ENCODE measurements around the gene GRIPAP1.

The GRIPAP1 gene

DNA sequence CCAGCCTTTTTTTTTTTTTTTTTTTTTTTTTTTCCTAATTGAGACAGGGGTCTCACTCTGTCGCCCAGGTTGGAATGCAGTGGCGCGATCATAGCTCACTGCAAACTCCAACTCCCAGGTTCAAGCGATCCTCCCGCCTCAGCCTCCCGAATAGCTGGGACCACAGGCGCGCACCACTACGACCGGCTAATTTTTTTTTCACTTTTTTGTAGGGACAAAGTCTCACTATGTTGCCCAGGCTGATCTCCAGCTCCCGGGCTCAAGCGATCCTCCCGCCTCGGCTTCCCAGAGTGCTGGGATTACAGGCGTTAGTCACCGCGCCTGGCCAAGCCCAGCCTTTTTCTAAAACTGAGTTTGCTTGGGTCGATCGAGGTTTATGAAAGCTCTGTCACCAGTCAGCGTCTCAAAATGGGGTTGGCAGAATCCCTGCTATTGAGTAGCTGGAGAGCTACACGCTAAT, 43.4 kb downstream of the GRIPAP1 start:
- DNase-seq, result no peak

DNA sequence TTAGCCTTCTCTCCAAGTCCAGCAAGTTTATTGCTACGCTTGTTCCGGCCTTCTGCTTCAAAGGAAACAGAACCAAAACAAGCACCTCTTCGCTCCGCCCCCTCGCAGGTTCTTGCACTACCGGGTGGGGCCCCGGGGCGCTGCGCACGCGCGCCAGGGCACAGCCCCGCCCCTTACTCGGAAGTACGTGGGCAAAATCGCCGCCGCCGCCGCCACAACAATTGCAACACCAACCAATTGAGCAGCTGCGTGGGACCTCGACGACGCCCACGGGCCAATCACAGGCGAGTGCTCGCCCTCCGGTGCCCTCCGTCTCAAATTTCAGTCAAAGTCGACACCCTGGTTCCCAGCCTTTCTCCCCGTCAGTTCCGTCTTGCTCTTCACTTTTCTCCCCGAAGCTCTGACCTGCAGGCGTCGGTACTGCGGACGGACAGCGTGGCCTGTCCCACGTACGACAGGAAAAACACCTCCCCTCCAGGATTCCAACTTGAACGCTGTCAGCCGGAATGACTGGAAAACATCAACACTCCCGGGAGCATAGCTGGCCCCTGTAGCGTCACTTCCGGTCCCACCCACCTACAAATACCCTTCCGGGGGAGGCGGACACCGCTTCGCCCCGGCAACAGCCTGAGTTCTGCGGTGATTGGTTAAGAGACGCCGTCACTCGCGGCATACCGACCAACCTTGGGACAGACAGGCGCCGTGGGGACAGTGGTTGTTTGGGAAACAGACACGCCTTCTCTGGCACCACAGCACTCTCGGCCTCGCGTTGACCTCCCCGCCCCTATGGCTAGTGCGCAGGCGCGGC, 44.0 kb downstream of the GRIPAP1 start:
- DNase-seq, result peak; percentile 95

DNA sequence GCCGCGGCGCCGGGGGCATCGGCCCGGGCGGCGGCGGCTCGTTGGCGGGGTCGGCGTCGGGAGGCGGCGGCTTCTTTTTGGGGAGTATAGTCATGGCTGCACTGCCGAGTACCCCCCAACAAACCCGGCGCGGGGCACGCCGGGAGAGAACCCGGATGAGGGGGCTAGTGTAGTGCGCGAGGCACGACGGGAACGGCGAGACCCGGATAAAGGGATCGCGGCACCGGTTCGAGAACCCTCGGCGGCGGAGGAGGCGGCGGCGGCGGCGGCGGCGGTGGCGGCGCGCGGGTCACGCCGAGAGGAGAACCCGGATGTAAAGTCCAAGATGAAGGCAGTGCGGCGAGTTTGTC, 44.6 kb downstream of the GRIPAP1 start, which contains the start of gene OTUD5:
OTUD5 (minus strand) TSS at position 131 of the 350 bp plus-strand sequence; CDS start at position 94, 37 bp downstream.
- DNase-seq, result peak; percentile 73

DNA sequence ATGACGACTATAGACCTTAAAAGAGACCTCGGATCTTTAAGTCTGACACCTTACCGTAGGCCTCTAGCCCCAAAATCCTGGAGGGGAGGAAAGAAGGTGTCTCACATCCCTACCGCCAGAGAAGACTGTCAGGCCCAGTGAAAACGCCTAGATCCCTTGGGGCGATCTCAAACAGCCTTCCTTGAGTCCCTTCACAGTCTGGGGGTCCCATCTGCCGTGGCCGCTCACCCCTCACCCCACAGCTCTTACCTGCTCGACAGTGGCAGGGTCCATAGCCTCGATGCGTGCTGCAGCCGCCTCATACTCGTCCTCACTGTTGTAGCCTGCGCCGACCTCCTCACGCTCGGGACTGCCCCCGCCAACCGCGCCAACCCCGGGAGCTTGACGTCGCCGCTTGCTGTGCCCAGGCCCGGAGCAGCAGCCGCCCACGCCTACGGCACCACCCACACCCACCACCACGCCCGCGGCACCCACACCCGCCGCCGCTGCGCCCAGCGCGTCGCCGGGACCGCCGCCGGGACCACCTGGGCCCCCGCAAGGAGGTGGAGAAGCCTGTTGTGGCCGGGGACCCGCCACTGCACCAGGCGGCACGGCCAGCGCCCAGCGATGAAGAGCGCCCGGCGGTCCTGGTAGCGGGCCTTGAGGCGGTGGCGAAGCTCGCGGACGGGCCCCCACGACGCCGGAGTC, 45.2 kb downstream of the GRIPAP1 start:
- DNase-seq, result no peak

DNA sequence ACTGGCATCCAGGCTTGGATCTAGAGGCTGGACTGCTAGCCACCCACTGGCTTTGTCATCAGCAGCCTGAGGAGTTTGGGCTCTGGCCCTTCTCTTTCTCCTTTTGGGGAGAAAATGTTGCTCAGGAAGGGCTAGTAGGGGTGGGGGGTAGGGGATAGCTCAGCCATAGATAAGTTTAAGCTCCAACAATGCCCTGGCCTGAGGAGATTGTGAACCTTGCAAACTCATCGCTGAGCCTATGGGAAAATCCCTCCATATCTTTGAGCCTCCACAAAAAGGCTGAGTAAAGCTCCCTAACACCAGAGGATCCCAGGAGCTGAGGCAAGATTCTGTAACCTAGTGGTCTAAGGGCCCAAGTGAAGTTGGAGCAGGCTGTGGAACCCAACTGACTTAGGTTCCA, 53.5 kb downstream of the GRIPAP1 start:
- DNase-seq, result no peak

DNA sequence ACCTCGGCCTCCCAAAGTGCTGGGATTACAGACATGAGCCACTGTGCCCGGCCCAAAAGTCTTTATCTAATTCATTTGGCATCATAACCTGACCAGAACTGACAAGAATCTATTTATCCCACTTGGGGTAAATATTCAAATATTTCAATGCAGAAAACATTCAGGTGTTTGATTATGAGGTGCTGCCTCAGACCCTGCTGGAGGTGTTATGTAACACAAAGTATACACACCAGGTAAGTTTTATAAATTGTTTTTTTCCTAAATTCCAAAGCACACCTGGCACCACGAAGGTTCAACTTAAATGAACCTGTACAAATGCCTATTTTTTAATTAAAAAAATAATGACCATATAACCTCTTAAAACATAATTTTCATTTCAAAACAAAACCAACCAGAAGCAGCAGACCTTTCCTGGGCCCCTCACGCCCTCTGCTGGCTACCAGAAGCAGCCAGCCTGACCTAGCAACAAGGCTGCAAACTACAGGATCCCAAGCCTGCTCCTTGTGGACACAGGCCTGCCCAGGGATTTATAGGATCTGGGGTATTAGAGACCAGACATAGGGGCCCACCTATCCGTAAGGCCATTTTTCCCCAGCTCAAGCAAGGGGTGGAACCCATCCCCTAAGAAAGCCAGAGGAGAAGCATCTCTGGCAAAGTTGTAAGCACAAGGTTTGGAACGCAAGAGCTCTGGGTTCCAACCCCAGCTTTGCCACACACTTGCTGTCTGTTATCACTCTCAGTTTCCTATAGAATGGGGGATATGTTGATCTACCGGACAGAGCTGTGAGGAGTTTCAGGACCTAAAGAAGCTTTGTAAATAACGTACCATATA, 56.3 kb downstream of the GRIPAP1 start:
- peak; percentile 21 for DNase-seq

DNA sequence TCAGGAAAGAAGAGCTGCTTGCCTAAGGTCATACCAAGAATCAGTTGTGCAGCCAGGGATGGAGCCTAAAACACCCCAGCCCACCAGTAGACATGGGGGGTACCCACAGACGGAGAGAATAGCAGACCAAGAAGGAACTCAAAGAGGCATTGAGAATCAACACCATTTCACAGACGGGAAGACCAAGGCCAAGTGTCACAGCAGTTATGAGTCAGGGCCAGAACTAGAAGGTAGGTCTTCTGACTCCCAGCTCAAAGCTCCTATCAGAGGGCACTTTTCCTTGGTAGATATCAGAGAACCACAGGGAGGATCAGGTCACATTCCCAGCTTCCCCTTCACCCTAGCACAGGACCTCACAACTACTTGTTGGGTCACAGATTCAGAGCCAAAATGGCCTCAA, 59.2 kb downstream of the GRIPAP1 start:
- no peak for DNase-seq

DNA sequence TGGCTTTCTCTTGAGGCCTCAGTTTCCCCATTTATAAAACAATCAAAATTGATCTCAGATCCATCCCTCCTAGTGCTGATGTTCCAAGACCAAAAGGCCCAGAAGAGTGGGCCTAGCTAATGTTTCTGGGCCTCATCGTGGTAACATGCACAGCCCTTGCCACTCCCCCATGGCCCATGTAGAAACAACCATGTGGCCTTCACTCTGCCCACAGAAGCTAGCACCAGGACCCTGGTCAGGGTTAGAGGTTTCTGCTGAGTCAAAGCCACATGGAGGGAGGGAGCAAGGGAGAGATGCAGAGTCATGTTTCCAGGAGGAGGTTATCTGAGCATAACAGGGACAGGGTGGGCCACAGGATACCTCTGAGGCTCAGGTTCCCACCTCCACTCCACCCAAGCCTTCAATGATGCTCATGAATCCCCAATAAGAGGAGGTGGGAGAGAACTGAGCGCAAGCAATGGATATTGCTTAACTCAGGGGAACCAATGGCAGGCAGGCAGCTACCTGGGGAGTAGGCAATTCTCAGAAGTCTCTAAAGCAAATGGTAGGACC, 61.6 kb downstream of the GRIPAP1 start:
- no peak for DNase-seq

DNA sequence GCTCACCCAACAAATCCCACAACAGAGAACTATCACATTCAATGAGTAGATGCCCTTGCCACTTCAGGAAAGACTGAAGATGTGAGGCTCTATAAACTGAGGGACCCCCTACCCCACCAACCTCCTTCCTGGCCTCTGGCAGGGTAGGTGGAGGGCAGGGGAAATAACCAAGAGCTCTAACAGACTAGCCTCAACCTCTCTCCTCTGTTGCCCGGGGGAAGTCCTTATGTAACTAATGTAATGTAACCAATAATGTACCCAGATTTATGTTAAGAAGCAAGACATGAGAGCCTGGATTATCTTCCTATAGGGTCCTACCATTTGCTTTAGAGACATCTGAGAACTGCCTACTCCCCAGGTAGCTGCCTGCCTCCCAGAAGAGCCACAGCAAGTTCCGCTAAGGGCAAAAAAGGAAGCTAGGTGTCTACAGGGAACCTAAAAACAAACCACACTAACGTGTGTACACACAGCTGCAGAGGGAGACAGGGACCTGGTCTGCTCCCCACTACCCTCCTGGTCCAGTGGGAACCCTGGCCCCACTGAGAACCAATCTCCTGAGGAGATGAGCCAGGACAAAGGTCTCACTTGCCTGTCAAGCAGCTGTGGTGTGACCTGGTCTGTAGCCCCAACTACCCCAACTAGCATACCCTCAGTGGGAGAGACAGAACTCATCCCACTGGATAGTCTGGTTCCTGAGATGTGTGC, 62.4 kb downstream of the GRIPAP1 start:
- no peak for DNase-seq

DNA sequence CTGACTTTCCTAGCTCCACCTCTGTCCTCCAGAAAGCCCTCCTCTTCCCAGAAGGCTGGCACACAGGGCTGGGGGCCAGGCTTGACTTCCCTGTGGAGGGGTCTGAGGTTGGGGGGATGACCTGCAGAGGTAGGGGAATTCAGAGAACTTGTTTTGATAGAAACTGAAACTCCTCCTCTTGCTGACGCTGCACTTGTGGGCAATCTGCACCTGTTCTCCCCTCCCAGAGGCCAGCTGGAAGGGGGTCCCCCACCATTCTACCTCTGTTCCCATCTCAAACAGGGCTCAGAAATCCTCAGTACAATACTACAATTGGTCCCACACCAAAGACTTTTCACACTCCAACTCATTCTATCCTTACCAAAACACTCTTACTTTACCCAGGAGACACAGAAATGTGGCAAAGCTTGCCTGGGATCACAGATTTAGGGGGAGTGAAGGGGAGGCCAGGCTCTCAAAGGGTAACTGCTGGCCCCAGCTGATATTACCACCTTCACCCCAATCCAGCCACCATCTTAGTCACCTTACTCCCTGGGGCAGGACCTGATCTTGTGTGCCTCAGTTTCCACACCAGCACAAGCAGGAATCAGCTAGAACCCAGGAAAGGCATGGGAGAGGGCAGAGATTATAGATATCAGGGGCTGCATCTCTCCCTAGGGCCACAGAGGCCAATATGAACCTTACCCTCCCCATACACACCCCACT, 63.2 kb downstream of the GRIPAP1 start:
- DNase-seq, result no peak

DNA sequence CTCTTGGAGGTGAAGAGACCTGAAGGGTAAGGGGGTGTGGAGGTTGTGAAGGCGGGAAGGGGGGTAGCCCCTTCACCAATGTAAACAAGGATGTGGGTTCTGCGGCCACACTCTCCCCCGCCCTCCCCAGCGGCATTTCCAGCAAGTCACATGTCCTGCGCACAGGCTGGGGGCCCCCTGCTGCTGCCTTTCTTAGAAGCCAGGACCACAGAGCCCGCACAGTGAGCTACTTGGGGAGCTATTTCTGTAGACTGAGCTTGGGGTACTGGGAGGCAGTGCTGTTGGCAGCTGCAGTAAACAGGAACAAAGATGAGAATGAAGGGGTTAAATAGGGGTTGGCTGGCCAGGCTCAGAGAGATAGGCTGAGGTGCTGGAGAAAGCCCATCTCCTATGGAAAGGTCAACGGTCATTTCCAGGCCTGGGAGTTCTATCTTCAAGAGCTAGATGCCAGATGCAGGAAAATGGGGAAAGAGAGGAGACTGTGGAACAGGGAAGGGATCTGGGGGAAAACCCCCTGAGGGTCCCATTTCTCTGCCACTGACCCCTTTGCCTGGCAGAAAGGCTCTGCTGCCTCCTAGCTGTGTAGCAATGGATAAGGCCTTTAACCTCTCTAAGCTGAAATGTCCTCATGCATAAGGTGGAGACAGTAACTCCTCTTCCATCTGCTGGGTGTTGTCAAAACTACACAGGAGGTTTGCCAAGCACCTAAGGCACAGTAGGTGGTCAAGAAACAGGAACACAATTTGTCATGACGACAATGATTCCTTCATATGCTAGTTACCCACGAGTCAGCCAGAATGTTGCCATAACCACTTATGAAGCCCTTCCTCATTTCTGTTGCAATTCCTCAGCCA, 64.8 kb downstream of the GRIPAP1 start:
- DNase-seq, result no peak

DNA sequence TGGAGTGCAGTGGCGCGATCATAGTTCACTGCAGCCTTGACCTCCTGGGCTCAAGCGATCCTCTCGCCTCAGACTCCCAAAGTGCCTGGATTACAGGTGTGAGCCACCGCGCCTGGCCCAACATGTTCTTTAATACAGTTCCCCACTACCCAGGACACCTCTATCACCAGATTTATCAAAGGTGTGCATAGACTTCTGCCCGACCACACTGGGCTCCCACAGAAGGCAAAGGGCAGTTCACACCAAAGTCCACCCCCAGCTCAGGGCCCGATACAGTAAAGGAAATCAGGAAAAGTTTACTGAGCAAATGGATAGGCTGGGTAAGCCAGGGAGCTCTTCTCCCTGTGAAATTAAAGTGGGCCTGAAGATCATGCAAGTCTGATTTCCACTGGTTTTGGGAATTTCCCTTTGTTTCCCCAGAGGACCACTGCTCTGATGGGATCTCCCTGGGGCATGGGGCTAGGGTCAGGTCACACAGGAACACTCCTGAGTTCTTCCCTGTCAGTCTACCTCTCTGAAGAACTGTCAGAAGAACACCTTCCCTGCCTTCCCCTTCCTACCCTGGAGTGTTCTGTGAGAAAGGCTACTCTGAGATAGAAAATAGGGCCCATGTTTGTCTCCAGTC, 65.5 kb downstream of the GRIPAP1 start:
- DNase-seq, result no peak

DNA sequence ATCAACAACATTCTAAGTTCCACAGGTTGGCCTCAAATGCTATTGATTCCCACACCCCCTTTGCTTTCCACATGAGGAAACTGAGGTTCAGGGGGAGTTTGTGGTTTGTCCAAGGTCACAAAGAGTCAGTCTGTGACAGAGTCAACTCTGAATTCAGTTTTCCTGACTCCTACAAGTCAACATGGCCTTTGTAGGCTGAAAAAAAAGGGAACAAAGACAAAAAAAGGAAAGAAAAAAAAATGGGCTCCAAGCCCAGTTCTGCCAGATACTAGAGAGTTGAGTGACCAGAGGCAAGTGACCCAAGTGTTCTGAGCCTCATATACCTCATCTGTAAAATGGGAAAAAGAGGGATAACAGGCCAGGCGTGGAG, 66.8 kb downstream of the GRIPAP1 start:
- no peak for DNase-seq

DNA sequence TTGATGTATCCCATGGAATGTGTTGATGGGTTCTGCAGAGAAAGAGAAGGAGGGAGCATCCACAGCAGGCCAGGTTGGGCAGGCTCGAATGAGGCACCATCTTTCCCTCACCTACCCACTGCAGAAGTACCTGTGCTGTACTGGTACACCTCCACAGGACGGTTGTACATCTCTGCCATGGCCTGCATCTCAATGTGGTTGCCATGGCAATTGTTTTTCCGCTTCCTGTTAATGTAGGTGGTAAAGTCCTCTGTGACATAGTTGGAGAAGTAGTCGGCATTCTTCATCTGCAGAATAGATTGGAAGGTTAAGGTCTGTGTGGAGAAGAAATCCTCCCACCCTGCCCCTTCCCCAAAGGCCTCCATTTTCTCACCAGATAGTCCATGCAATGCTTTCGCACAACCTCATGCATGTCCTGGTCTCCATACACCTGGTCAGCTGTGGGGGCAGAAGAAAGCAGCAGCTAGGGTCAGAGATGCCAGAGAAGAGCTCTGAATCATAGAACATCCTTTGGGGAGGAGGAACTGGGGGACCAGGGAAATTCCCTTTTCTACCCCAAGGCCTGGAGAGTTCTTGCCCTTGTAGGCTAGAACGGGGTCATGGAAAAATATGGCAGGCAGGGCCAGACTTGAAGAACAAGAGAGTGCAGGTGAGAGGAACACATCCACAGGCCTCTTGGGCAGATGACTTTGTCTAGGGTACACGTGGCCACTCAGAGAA, 67.3 kb downstream of the GRIPAP1 start:
- DNase-seq, result no peak

DNA sequence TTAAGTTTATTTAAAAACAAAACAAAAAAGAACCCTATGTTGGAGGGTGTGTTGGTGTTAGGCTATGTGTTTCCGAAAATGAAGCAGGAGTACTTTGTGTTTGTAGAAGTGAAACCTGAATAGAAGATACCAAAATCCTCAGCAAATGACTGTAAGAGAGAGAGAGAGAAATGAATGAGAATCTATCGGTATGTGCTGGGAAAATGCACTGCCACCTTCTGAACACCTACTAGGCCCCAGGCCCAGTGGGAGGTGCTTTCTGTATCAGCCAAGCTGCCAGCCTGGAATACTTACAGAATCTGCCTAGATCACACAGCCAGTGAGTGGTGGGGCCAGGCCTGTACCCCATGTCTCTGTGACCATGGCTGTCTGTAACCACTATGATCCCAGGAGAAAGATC, 68.3 kb downstream of the GRIPAP1 start:
- DNase-seq, result no peak

DNA sequence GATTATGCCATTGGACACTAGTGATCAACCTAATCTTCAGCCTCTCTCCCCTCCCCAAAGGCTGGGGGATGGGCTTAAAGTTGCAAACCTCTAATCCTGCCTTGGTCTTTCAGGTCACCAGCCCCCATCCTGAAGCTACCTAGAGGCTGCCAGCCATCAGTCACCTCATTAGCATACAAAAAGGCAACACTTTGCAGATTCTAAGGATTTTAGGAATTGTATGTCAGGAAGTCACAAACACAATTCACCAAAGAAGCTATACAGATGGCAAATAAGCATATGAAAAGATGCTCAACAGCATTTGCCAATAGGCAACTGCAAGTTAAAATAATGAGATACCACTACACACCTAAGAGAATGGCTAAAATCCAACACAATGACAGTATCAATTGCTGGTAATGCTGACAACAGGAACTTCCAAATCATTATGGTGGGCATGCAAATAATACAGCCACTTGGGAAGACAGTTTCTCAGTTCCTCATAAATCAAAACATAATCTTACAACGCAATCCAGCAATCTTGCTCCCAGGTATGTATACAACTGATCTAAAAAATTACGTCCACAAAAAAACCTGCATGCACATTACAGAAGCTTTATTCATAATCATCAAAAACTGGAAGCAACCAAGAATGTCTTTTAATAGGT, 74.2 kb downstream of the GRIPAP1 start:
- no peak for DNase-seq

DNA sequence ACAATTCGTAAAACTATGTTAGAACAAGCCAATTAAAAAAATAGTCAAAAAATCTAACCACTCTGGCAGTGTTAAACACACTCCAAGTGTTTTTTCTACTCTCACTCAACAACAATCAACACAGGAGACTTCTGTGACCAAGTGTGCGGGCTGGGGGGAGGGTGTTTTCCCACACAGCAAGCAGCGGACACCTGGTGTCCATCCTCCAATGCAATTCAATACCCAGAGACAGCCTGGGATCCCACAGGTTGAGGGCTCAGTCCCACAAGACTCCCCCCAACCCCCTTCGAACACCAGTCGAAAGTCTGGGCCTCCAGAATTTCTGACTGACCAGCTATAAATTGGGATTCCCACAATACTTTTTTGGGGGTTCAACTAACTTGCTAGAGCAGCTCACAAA, 74.9 kb downstream of the GRIPAP1 start:
- no peak for DNase-seq

DNA sequence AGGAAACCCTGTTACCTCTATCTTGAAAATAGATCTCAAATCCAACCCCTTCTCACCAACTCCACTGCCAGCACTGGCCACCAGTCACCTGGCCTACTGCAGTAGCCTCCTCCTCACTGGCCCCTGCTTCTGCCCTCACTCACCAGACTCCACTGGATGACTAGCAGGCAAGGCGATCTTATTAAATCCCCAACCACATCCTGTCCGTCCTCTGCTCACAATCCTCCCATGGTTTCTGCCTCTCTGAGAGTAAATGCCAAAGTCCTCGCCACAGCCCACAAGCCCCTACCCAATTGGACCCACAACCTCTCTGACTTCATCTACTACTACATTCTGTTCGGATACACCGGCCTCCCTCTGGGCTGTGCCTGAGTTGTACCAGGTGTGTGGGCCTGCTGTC, 77.8 kb downstream of the GRIPAP1 start:
- DNase-seq, result no peak

DNA sequence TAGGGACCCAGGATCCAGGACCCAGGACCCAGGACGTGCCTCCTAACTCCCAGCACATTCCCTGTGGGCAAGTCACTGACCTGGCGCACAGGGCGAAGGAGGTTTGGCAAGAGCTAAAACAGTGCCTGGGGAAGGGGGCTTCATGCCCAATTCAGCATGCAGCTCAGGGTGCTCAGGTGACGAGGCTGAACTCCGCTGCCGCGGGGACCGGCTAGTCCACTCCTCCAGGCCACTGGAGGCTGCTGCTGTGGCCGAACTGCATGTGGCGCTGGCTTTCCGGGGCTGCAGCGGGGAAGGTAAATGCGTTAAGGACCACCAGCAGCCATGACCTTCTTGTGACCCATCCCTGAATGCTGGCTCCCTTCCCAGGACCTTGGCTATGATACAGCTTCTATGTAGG, 78.3 kb downstream of the GRIPAP1 start:
- no peak for DNase-seq
